ENCODE data around the gene AVL9.

DNA sequence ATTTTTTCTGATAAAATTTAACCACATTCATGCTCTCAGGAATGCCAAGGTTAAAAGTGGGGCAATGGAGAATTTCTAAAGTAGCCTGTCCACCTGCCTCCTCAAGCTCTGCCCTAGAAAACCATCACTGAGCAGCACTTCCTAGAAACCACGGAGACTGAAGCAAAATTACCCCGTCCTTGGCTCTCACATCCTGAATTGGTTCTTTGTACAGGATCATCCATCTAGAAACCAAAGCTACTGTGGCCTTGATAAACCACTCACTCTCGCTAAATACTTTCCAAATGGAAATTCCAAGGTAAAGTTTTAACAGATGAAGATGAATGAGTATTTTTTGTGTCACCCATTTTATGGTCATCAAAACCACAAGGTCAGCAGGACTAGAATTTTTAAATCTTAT is 96.6 kb downstream of the AVL9 start:
- no peak for TF ChIP-seq POLR2AphosphoS5 (IDR thresholded peaks at IDR 0.05)
- TF ChIP-seq, protein P1, sequence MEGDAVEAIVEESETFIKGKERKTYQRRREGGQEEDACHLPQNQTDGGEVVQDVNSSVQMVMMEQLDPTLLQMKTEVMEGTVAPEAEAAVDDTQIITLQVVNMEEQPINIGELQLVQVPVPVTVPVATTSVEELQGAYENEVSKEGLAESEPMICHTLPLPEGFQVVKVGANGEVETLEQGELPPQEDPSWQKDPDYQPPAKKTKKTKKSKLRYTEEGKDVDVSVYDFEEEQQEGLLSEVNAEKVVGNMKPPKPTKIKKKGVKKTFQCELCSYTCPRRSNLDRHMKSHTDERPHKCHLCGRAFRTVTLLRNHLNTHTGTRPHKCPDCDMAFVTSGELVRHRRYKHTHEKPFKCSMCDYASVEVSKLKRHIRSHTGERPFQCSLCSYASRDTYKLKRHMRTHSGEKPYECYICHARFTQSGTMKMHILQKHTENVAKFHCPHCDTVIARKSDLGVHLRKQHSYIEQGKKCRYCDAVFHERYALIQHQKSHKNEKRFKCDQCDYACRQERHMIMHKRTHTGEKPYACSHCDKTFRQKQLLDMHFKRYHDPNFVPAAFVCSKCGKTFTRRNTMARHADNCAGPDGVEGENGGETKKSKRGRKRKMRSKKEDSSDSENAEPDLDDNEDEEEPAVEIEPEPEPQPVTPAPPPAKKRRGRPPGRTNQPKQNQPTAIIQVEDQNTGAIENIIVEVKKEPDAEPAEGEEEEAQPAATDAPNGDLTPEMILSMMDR (IDR thresholded peaks at IDR 0.05) = no peak
